ENCODE data around the gene RCBTB2.

The RCBTB2 gene

DNA sequence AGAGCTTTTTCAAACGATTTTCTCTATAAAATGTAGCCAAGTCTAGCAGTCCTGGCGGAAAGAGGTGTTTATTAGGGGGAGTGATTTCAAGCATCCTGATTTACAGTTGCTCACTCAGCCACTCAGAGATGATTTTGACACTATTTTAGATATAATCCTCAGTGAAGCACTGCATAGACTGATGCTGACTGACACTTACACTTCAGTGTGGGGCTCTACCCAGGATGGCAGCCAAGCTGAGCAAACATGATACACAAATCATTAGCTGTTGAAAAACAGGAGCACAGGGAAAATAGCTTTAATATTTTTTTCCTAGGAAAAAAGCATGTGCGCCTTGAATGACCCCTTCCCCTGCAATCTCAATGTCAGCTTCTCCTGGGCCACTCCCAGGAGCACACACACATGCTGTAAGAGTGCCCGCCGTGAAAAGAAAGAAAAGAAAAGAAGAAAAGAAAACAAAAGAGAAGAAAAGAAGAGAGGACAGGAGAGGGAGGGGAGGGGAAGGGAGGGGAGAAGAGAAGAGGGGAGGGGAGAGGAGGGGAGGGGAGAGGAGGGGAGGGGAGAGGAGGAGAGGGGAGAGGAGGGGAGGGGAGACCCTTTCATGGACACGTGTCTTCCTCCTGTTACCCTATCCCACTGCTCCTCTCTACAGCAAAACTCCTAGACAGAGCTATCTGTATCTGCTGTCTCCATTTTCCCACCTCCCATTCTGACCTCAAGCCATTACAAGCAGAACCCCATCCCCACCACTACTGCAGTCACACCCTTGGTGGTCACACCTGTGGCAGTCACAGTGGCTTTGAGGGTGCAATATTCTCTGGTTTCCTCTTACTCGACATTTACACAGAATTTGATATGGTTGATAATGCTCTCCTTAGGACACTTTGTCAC lies 36.4 kb downstream of the RCBTB2 start:
- in situ Hi-C loops (cut with MboI; ENCODE audit: low sequenced_read_pairs): no loop called here

DNA sequence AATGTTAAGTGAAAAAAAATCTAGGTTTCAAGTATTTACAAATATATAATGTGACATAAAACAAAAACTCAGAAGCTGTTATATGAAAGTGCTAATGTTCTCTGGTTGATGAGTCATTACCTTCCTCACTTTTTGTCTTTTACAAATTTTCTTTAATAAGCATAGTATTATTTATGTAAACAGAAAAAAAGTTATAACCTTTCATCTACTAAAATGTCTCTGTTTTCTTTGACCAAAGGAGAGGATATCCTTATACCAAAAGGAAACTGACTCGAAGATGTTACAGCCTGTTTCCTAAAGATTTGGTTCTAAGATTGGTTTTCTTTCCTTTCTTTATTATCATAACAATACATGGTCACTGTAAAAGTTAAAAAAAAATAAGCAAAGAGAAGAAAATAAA lies 38.0 kb downstream of the RCBTB2 start:
- in situ Hi-C loops (cut with MboI; ENCODE audit: low sequenced_read_pairs): no loop called here

DNA sequence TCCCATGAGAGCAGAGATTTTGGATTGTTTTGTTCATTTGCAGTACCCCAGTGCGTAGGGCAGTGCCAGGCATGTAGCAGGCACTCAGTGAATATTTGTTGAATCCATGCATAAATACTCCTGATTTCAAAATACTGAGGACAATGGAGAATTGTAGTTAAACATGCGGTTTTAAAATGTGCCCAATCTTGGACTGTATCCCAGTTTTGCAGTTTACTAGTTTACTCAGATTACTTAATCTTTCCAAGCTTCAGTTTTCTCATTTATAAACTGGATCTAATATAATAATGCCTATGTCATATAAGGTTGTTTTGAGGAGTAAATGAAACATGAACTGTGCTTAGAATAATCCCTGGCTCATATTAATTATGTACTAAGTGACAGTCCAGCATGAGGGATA lies 39.0 kb downstream of the RCBTB2 start:
- in situ Hi-C loops (cut with MboI; ENCODE audit: low sequenced_read_pairs): no loop called here

DNA sequence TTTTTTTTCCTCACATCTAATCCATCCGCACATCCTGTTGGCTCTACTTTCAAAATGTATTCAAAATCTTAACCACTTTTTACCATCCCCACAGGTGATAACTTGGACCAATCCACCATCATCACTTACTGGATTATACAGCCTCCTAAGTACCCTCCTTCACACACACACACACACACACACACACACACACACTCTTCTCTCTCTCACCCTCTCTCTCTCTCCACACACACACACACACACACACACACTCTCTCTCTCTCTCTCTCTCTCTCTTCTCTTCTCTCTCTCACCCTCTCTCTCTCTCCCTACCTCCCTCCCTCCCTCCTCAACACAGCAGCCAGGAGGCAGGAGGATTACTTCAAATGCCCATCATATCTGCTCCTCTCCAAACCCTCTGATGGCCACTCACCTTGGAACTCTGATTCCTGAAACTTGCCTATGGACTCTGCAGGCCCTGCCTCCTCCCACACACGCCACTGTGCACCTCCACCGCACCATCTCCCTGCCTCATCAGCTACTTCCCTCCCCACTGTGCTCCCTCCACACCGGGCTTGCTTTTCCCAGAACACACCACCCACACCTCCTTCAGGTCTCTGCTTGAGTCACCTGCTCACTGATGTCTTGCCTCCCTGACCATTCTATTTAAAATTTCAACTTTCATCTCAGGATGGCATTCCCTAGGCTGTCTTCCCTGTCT lies 39.7 kb downstream of the RCBTB2 start:
- in situ Hi-C loops (cut with MboI; ENCODE audit: low sequenced_read_pairs): no loop called here

DNA sequence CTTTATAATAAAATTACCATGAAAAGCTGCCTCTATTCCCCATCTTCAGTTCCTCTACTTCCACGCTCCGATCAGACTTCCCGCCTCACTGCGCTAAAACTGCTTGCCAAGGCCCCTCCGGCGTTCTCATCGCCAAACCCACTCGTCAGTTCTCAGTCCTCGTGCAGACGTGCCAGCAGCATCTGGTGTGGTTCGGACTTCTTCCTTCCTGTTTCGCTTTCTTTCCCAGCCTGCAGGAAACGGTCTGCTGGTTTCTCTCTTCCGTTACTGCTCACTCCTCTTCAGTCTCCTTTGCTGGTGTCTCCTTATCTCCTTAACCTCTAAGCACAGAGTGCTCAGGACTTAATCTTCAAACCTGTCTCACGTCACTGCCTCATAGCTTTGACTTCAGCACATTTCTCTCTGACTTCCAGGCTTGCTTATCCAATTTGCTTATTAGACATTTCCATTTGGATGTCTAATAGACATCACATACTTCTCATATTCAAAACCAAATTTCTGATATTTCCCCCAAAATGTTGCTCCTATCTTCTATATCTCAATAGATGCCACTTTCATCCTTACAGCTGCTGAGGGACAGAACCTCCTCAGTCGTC lies 40.3 kb downstream of the RCBTB2 start:
- in situ Hi-C loops (cut with MboI; ENCODE audit: low sequenced_read_pairs): no loop called here

DNA sequence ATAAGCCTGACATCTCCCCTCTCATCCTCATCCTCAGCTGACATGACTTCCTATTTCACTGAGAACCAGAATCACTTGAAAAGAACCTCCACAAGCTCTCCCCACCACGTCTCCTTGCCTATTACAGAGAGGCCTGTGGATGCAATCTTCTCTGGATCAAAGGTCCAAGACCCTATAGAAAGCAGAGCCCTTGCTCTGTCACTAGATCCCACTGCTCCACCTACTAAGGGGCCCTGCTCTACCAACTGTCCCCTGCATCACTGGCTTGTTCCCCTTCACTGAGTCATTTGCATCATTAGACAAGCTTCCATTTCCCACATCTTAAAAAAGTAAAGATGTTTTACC lies 40.8 kb downstream of the RCBTB2 start:
- in situ Hi-C loops (cut with MboI; ENCODE audit: low sequenced_read_pairs): no loop called here

DNA sequence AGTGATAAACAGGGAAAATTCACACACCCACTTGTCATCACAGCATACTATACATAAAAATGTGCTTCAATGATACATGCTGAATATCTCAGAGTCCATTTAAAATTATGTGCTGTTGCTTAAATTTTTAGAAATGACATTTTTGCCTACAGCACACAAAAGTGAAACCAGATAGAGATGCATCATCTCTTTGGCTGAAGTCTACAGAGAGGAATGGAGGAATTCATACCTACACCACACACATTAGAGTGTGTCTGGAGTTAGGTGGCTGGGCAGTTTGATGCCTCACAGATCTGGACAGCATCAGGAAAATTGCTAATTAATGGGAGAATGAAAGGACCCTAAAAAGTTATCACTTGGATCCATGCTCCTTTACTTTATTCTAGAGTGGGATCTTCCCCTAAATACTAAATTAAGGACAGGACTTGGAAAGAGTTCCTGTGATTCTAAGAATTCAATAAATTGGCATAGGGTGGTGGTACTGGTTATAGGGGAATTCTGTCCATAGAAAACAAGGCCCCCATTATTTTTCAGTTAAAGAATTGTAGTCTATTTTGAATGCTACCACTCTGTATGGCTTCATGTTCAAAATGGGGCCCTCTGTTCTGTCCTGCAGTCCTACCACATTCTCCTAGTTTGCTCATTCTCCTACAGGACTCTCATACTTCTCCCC lies 41.3 kb downstream of the RCBTB2 start:
- in situ Hi-C loops (cut with MboI; ENCODE audit: low sequenced_read_pairs): no loop called here

DNA sequence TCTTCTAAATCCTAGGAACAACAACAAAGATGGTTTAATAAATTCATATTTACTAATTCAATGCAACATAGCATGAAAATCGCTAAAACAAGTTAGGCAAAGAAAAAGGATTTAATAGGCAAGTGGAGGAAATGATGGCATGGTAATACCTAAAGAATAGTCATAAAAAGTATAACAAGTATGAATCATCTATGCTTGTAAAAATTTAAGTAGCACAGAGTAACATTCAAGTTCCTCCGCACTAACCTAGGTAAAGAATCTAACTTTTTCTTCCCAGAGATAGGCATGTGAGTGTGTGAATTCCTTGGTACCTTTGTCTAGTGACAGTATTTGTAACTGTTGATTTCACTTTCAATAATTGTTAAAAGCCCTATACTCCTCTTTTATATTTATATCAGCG lies 42.6 kb downstream of the RCBTB2 start:
- in situ Hi-C loops (cut with MboI; ENCODE audit: low sequenced_read_pairs): no loop called here

DNA sequence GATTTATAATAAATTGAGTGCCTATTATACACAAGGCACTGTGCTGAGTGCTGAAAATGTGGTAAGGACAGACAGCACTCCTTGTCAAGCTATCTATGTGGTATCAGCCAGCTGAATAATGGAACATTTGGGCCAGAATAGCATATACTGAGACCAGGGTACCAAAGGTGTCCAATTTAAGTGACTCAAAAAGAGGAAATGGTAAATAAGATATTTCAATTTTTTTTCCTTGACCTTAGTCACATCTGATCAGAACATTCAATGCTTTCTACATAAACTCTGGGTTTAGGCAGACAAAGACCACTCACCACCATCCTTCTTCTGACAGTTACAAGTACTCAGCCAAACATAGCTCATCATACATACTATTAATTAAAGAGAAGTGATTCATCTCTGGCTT lies 43.2 kb downstream of the RCBTB2 start:
- in situ Hi-C loops (cut with MboI; ENCODE audit: low sequenced_read_pairs): no loop called here

DNA sequence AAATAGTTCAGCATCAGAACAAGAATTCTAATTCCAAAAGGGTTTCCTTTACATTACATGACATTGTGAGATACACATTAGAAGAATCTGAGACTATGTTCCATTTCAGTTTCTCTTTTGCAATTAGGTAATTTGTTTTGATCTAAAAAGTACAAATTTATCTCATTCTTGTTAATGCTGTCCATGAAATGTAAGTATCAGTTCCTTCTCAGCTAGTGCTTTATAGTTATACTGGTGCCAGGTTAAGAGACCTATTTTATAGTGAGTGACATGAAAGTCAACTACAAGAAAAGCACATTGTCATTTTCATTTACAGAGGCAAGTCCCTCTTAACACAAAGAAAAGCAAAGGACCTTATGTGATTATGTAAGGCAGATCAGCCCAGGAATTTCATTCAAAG lies 43.9 kb downstream of the RCBTB2 start:
- in situ Hi-C loops (cut with MboI; ENCODE audit: low sequenced_read_pairs): no loop called here

DNA sequence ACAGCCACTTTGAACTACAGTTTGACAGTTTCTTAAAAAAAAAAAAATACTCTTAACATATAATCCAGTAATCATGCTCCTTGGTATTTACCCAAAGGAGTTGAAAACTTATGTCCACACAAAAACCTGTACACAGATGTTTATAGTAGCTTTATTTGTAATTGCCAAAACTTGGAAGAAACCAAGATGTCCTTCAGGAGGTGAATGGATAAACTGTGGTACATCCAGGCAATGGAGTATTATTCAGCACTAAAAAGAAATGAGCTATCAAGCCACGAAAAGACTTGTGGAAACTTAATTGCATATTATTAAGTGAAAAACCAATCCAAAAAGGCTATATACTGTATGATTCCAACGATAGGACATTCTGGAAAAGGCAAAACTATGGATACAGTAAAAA lies 44.9 kb downstream of the RCBTB2 start:
- in situ Hi-C loops (cut with MboI; ENCODE audit: low sequenced_read_pairs): no loop called here

DNA sequence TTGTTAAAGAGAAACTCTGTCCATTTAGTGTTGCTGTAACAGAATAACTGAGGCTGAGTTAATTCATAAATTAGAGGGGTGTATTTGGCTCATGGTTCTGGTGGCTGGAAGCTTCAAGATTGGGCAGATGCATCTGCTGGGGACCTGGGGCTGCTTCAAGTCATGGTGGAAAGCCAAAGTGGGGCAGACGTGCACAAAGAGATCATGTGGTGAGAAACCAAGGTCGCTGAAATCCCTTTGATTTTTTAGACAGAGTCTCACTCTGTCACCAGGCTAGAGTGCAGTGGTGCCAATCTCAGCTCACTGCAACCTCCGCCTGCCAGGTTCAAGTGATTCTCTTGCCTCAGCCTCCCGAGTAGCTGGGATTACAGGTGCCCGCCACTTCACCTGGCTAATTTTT lies 46.0 kb downstream of the RCBTB2 start:
- in situ Hi-C loops (cut with MboI; ENCODE audit: low sequenced_read_pairs): no loop called here

DNA sequence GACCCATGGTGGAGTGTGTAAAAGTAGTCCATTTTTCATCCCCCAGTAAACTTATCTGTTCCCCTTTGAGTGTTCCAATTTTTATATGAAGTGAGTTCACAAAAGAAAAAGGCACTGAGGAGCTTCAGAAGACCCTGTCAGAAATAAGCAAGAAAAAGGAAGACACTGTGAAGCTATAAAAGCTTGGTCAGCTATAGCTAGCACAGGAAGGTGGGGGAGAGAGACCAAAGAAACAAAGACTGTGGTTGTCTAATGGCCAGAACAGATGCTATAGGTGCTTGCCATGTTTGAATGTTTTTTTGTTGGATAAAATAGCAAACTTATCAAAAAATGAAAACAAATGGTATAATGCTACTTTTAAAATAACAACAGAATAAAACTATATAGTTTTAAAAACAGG lies 46.5 kb downstream of the RCBTB2 start:
- in situ Hi-C loops (cut with MboI; ENCODE audit: low sequenced_read_pairs): no loop called here

DNA sequence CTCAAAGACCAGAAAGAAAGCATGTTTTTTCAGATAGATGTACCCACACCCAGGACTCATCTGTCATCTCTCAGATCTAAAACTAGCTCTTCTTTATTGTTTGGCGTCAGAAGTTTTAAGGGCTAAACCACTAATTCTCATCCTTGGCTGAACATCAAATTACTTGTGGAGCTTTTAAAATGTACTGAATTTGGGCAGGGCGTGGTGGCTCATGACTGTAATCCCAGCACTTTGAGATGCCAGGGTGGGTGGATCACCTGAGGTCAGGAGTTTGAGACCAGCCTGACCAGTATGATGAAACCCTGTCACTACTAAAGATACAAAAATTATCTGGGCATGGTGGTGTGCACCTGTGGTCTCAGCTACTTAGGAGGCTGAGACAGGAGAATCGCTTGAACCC lies 47.4 kb downstream of the RCBTB2 start:
- in situ Hi-C loops (cut with MboI; ENCODE audit: low sequenced_read_pairs): no loop called here

DNA sequence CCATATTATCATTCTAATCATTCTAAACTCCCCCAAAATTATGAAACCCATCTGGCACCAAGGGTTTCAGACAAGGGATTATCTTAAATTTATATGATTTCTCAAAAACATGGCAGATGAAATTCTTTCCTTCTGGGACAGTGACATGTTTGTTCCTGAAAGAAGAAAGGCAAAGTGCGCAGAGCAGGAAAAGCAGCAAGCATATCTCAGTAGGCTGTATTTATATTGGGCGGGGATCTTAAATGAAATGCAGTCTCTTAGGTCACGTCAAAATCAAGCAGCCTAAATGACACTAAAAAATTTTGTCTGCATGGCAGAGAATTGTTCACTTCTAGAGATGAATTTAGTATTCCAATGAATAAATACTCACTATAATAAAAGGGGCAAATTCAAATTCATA lies 49.3 kb downstream of the RCBTB2 start:
- in situ Hi-C loops (cut with MboI; ENCODE audit: low sequenced_read_pairs): no loop called here

DNA sequence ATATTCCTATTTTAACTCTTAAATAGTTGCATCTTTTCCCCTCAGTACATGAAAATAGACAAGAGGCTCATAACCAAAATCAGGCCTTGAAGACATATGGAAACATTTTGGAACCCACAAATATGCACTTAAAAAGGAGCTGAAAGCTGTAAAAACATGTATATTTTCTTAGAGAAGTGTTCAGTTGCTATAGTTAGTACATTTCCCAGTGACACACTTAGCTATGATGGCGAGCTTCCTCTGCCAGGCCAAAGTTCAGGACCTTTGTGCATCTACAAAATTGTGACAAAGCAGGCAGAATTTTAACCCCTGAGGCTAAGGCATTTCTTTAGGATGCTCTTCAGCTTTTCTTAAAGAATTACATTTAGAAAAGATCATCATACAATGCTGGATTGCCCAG lies 54.5 kb downstream of the RCBTB2 start:
- in situ Hi-C loops (cut with MboI; ENCODE audit: low sequenced_read_pairs): no loop called here

DNA sequence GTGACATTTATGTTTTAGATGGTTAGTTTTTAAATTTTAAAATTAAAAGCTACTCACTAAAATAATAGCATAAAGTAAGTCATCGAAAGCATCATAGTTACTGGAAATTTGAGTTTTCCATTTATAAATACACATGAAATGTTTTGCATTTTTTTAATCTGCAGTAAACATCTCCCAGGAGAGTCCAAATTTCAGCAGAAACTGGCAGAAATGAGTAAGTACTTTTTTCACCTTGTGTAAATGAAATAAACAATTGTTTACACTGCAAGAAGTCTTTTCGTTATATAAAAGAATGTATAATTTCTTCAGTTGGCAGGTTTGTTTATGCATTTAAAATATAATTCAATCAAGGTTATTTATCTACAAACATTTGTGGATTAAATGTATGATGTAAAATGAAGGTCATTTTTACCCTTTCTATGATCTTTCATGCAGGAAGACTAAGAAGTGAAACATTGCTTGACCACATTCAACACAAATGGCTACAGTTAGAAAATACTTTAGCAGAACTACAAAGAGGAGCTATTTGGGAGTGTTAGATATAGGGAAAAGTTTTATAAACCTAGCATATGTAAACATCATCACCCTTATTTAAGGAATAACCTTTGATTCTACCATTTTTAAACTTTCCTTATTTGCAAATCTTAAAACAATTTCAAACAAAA lies 55.6 kb downstream of the RCBTB2 start:
- in situ Hi-C loops (cut with MboI; ENCODE audit: low sequenced_read_pairs): no loop called here

DNA sequence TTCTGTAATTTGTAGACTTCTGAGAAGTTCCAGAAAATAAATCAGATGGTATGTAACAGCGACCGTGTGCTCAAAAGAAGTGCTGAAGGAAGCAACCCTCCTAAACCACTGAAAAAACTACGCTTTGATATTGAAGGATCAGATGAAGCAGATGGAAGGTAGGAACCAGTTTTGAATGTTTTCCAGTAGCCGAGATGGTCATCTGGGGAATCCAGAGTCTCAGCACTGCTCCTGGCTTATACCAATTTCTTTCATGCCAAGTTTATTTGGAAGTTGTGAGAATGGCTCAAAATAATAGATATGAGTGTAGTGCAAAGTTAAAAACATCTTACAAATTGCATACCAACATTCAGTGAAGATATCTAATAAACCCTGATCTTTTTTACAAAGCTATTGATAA lies 56.2 kb downstream of the RCBTB2 start:
- in situ Hi-C loops (cut with MboI; ENCODE audit: low sequenced_read_pairs): no loop called here

DNA sequence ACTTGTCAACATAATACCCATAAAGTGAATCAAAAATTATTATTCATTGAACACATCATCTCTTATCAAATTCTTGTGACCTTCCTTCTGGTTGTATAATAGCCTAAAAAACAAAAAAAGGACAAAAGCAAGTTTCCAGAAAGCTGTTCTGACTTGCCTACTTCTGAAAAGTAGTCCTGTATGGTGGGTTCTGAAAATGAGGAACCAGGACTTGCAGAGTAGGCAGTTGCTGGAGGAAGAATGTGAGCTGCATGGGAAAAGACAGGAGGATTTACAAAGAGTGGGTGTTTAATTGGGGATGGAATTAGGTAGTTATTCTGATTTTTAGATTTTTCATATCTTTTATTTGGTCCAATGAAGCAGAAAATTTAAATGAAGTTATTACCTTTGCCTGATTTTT lies 56.7 kb downstream of the RCBTB2 start:
- in situ Hi-C loops (cut with MboI; ENCODE audit: low sequenced_read_pairs): no loop called here

DNA sequence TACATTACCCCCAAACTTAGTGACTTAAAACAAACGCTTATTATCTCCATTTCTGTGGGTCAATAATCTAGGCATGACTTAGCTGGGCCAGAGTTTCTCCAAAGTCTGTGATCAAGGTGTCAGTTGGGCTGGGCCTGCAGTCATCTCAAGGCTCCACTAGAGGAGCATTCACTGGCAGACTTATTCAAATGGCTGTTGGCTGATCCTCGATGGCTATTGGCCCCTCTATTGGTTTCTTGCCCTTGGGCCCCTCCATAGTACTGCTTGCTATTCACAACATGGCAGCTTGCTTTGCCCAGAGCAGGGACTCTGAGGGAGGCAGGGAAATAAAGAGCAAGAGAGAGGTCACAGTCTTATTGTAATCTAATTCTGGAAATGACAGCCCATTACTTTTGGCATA lies 57.6 kb downstream of the RCBTB2 start:
- in situ Hi-C loops (cut with MboI; ENCODE audit: low sequenced_read_pairs): no loop called here

DNA sequence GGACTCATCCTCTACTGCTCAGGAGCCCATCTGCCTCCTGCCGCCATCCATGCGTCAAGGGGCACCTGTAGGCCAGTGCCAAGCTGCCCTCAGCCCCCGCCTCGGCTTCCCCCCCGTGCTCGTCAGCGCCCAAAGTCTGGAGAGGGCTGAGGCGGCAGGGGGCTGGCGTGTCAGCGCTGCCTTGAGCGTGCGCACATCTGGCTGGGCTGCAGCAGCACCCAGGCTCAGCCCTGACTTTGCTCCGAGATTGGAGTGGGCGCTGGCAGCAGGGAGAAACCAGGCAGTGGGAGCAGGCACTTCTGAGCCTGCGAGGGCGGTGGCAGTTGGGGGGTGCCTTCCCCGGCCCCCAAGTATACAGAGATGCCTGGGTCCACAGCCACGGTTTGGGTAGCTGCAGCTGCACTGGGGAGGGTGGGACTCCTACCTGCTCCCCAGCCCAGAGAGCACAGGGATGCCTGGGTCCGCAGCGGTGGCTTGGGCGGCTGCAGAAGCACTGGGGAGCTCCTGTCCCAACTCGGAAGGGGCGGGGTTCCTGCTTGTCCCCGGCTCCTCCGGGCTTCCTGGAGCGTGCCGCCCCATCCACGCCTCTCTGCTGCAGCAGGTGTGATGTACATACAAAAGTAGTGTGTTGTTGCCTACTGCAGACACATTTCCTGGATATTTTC lies 75.2 kb downstream of the RCBTB2 start:
- in situ Hi-C loops (cut with MboI; ENCODE audit: low sequenced_read_pairs): no loop called here

Data from hTERT RPE-1 (cell line).